C4-2B (cell line): ENCODE measurements around the gene APPL2.

Experiments used
- CTCF ChIP-seq: fragments of 450-650 bp; conservative IDR thresholded peaks from 2 replicates; pipeline ENCODE4 v1.5.1; 2017; ENCODE audit warnings: mild to moderate bottlenecking
- ZFX ChIP-seq: fragments of 450-650 bp; IDR thresholded peaks from 2 replicates; pipeline ENCODE4 v1.6.1; 2017

GRCh38 chr12:105257321-105257728 lies 21.4 kb upstream of the APPL2 start:
- TF ChIP-seq CTCF (no peak), ZFX (no peak)
